ENCODE data around the gene PIP4K2A.

The PIP4K2A gene

GRCh38 chr10:22714479-22715289 lies at the start of gene PIP4K2A:
PIP4K2A (minus strand) TSS chr10:22714578; CDS start chr10:22714326, 252 bp downstream.
- TF ChIP-seq CTCF (IDR thresholded peaks at IDR 0.05) (no peak), ZFX (IDR thresholded peaks at IDR 0.05; ENCODE audit: borderline replicate concordance) (no peak)
- 0 out of 2 replicates have a peak within 1 kb of the TSS, but pooled peaks have one; percentile 33 for H3K27ac ChIP-seq

GRCh38 chr10:22761569-22762220 lies 47.3 kb upstream of the PIP4K2A start:
- H3K27ac ChIP-seq, result no peak overlapping the region

GRCh38 chr10:22760025-22760424 lies 45.6 kb upstream of the PIP4K2A start:
- no peak overlapping the region for H3K27ac ChIP-seq
- TF ChIP-seq ZFX (IDR thresholded peaks at IDR 0.05; ENCODE audit: borderline replicate concordance), result no peak
- TF ChIP-seq CTCF (IDR thresholded peaks at IDR 0.05), result no peak

More at GRCh38 chr10:22761569-22762220, 47.3 kb upstream of the PIP4K2A start:
- TF ChIP-seq ZFX (IDR thresholded peaks at IDR 0.05; ENCODE audit: borderline replicate concordance) (no peak), CTCF (IDR thresholded peaks at IDR 0.05) (no peak)

- H3K27ac ChIP-seq, result no peak overlapping the region
- TF ChIP-seq CTCF (IDR thresholded peaks at IDR 0.05), result no peak
- TF ChIP-seq ZFX (IDR thresholded peaks at IDR 0.05; ENCODE audit: borderline replicate concordance), result no peak
These were observed 44.5 kb upstream of the PIP4K2A start for GRCh38 chr10:22758867-22759266.

- TF ChIP-seq CTCF (IDR thresholded peaks at IDR 0.05), result no peak
- no peak for TF ChIP-seq ZFX (IDR thresholded peaks at IDR 0.05; ENCODE audit: borderline replicate concordance)
These were observed 39.9 kb upstream of the PIP4K2A start for GRCh38 chr10:22754296-22754695.

GRCh38 chr10:22753786-22754185 lies 39.4 kb upstream of the PIP4K2A start:
- H3K27ac ChIP-seq, result no peak overlapping the region
- no peak for TF ChIP-seq CTCF (IDR thresholded peaks at IDR 0.05)
- TF ChIP-seq ZFX (IDR thresholded peaks at IDR 0.05; ENCODE audit: borderline replicate concordance), result no peak

More at GRCh38 chr10:22754296-22754695, 39.9 kb upstream of the PIP4K2A start:
- no peak overlapping the region for H3K27ac ChIP-seq

Data from 22Rv1 (cell line).